Measurements from ENCODE around the gene ART5.
"Not testable (repeated sequence)": the region's sequence is repeated elsewhere in the genome, so short reads cannot be mapped to it uniquely, and the experiment has no call there.

The ART5 gene

GRCh38 chr11:3641701-3642070, at the start of gene ART5:
ART5 (minus strand) TSS chr11:3641992; CDS start chr11:3641862, 130 bp downstream.
- no peak for DNase-seq

DNA sequence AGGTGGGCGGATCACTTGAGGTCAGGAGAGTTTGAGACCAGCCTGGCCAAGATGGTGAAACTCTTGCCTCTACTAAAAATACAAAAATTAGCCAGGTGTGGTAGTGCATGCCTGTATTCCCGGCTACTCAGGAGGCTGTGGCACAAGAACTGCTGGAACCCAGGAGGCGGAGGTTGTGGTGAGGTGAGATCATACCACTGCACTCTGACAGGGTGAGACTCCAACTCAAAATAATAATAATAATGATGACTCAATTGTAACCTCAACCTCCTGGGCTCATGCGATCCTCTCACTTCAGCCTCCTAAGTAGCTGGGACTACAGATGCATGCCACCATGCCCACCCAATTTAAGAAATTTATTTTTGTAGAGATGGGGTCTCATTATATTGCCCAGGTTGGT, 45.0 kb upstream of the ART5 start:
- peak; percentile 14 for DNase-seq

- no peak for DNase-seq
These were observed 44.1 kb upstream of the ART5 start for GRCh38 chr11:3685923-3686322.

- DNase-seq, result no peak
These were observed 43.0 kb upstream of the ART5 start for GRCh38 chr11:3684819-3685172.

- no peak for DNase-seq
These were observed 42.5 kb upstream of the ART5 start for GRCh38 chr11:3684129-3684818.

DNA sequence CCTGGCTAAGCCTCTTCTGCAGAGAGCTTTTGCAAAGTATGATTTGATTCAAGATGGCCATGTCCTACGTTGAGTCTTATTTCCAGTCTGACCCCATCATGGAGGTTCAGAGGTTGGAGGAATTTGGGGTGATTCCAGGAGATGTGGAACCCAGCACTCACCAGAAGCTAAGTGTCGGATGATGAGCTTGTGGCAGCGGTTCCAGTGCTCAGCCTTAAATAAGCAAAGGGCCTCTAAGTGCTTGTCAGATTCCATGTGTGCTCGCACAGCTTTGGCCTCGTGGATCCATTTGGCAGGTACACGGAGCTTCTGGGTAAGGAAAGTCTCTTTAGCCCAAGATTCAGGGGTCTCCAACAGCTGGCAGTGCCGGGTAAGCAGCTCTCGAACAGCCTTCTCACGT, 41.2 kb upstream of the ART5 start:
- no peak for DNase-seq

GRCh38 chr11:3679077-3679476, 37.3 kb upstream of the ART5 start:
- DNase-seq, result no peak

- DNase-seq, result no peak
These were observed 34.2 kb upstream of the ART5 start for GRCh38 chr11:3675971-3676370.

- DNase-seq, result peak; percentile 66
These were observed 32.4 kb upstream of the ART5 start for GRCh38 chr11:3674189-3674588.

DNA sequence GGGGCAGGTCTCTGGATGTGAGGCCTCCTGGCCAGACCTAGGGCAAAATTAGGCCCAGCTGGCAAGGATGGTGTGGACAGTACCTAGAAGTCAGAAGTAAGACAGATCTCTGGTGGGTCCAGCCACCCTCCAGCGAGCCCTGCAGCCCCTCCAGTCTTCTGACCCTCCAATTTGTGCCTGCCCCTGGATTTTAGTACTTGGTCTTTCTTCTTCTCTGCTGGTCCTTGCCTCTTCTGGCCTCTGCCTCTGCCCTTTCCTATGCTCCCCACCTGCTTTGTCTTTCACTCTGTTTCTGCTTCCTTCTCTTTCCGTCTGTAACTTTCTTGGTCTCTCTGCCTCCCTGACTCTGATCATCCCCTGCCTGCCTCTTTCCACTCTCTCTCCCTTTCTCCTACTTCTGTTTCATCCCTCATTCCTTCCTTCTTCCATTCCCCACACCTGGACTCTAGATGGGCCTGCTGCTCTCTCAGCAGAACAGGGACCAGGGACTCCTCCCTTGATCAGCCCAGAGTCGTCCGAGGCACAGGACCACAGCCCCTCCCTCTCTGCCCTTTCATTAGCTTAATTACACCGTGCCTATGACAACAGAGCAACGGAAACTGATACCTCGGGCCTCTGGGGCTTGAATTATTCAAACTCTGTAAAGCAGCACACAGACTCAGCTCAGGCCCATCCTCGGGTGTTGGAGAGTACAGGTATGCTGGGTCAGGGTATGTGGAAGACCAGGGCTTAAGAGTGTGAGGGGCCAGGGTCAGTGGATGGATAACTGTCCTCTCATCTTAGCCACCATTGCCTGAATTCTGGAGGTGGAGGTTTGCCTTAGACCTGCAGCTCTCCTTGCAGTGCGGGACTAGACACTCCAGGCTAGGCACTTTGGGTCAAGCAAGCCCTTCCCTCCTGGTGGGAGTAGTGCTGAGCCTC, 29.8 kb upstream of the ART5 start, which contains the start of gene CHRNA10:
TSS of gene CHRNA10 (minus strand) at position 51 of the 921 bp plus-strand sequence. CDS start 72 bp downstream, outside the sequence.
- no peak for DNase-seq

DNA sequence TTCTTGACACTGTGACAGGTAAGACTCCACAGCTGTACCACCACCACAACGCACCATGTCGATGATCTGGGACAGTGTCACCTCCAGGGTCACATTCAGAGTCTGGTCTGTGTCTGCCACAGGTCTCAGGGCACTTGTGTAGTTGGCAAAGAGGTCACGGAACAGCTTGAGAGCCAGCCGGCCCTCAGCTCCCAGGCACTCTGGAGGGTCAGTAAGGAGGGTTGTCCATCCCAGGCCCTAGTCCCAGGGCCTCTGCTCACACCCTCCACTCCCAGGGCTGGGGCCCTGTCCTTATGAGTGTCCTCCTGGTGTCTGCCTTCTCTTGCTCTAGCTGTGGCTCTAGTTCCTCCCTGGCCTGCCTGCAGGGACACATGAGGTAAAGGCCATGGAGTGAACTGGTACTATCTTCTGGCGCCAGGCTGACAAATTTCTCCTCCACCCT, 28.0 kb upstream of the ART5 start:
- DNase-seq, result no peak

DNA sequence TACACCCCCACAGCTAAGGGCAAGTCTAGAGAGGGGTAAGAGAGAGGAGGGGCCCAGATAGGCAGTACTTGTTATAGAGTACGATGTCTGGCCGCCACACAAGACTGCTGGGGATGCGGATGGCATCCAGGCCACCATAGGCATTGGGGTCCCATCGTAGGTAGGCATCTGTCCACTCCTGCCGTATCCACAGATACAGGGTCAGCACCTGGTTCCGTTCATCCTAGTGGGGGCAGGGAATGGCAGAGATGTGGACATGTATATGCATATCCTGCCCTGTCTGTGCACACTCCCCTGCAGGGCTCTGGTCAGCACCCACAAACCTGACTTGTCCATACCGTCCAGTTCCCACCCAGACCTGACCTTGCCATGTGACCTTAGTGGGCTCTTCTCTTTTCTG, 27.3 kb upstream of the ART5 start:
- no peak for DNase-seq

DNA sequence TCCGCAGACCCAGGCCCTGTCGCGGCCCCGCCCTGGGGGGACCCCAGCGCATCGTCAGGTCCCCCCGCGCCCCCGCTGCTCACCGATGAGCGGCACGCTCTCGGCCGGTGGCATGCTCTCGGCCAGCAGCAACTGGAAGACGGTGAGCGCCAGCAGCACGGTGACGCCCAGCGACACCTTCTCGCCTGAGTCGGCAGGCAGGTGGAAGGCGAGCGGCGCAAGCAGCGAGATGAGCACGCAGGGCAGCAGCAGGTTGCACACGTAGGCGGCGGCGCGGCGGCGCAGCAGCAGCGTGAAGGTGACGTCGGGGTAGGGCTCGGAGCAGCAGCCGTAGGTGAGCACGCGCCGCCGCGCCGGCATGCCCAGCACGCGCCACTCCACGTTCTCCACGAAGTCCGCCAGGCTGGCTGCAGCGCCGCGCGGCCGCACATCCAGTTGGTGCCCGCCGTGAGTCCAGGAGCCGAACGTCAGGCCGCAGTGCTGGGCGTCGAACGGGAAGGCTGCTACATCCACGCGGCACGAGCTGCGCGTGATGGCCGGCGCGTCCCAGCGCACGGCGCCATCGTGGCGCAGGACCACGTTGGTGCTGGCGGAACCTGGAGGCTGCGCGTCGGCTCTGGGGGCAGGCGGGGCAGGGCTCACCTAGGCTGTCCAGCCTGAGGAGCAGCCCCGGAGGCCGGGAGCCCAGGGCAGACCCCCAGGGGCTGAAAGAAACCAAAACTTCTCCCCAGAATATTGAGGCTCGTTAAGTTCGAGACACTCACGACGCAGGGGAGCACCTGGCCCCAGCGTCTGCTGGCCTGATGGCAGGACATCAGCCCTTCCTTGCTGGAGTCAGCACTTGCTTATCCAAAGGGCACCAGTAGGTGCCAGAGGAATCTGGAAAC, 25.6 kb upstream of the ART5 start:
- DNase-seq, result no peak

DNA sequence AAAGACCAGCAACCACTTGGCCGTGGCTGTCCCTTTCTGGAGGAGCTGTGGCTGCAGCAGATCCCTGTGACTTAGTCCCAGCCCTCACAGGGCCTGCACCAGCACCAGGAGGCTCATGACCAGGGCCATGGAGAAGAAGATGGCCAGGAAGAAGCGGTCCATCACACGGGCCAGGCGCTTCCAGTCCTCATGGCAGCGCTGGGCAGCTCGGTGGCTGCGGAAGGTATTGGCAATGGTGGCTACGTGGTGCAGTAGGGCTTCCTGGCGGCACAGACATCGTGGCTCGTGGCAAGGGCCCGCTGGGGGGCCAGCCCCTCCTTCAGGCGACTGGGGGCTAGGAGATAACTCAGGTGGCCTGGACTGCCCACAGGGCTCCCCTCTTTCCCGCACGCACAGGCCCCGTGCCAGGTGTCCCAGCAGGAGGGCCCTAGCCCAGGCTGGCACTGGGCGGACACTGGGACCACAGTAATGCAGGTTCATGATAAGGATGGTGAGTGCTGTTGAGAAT, 24.3 kb upstream of the ART5 start:
- DNase-seq, result no peak

DNA sequence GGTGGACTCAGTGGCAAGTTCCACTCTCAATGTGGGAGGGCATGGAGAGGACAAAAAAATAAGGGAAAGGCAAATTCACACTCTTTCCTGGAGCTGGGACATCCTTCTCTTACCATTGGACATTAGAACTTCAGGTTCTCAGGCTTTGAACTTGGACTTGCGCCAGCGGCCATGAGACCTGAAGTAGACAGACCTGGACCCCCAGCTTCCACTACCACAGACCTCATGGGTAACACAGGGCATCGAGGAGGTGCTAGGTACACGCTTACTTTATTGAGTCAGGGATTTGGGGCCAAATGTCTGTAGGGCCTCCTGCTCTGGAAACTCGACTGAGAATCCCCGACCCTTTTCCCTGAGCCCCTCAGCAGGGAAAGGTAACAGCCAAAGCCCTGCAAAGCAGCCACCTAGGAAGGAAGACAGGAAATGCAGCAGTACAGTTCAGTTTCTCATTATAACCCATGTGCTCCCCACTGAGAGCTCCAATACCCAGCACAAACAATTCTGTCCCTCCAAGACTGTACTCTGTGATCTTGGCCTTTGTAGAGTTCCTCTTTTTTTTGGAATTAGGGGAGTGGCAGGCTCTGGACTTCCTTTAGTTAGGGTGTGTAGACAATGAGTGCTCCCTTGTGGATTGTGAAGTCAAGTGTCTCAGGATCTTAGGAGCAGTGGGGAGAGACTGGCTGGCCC, 23.7 kb upstream of the ART5 start:
- DNase-seq, result no peak

GRCh38 chr11:3664032-3664630, 22.3 kb upstream of the ART5 start:
- DNase-seq, result no peak

DNA sequence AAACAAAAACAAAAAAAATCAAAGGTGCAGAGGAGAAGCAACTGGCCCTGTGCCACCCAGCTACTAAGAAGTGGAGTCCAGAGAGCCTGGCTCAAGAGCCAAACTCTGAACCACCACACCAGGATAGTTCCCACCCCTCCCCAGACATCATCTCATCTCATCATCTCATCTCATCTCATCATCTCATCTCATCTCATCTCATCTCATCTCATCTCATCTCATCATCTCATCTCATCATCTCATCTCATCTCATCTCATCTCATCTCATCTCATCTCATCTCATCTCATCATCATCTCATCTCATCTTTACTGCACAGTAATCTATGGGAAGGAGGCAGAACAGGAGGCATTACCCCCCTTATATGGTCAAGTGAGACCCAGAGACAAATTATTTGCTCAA, 21.1 kb upstream of the ART5 start:
- no peak for DNase-seq

DNA sequence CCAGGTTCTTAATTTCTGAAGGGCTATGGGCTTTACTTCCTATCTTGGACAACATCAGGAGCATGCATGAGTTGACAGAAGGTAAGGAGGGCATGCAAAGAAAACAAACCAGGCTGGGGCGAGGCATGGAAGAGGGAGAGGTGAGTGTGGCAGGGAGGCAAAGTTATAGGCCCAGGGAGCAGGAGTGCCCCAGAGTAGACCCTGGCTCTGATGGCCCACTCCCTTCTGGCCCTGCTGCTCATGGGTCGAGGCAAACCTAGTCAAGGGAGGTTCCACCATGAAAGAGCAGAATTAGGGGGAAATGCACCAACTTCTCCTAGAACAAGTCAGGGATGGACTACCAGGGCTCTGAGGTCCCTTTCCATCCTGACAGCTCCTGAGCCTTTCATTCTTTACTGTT, 19.2 kb upstream of the ART5 start:
- DNase-seq, result no peak

DNA sequence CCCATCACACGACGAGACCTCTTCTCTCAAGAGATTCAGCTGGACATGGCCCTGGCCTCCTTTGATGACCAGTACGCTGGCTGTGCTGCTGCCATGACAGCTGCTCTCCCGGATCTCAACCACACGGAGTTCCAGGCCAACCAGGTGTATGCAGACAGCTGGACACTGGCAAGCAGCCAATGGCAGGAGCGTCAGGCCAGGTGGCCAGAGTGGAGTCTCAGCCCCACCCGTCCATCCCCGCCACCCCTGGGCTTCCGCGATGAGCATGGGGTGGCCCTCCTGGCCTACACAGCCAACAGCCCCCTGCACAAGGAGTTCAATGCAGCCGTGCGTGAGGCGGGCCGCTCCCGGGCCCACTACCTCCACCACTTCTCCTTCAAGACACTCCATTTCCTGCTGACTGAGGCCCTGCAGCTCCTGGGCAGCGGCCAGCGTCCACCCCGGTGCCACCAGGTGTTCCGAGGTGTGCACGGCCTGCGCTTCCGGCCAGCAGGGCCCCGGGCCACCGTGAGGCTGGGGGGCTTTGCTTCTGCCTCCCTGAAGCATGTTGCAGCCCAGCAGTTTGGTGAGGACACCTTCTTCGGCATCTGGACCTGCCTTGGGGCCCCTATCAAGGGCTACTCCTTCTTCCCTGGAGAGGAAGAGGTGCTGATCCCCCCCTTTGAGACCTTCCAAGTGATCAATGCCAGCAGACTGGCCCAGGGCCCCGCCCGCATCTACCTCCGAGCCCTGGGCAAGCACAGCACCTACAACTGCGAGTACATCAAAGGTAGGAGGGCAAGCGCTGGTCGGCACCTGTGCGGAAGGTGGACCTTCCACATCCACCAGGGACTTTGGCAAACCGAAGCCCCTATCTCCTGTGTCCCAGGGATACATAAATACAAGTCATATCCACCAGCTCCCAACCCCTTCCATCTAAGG, 18.1 kb upstream of the ART5 start:
- DNase-seq, result no peak

DNA sequence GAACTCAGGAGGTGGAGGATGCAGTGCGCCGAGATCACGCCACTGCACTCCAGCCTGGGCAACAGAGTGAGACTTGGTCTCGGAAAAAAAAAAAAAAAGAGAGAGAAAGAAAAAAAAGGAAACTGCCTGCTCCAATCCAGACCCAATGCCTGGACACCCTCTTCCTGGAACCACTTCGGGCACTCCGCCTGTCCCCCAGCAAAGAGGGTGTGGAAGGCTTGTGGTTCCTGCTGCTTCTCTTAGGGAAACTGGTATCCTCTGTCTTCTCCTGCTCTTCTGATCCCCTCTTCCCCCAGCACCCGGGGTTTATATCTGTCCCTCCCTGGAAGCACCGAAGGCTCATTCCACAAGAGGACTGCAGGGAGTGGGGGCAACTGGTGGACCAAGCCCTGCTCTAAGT, 16.5 kb upstream of the ART5 start:
- DNase-seq, result no peak

GRCh38 chr11:3657331-3657730, 15.5 kb upstream of the ART5 start:
- DNase-seq, result not testable (repeated sequence)

All from fibroblast of skin of right biceps (primary cell).